ENCODE data around the gene FBN1. TPM values are rescaled to one million over a fixed set of nuclear protein-coding genes. Genes with fewer than 3 reads are reported as not detected.

Gene FBN1
- total RNA-seq, 1 donor from 2014 or later, result 0.80 TPM

GRCh38 chr15:48565560-48566482 lies 79.7 kb downstream of the FBN1 start:
- Mint-ChIP-seq H3K27me3 (ENCODE audit: low read depth) (peaks cover 15% of the 10 kb centered on the region), H3K36me3 (ENCODE audit: low read depth) (no peaks in the 10 kb centered on the region), H3K4me1 (ENCODE audit: low read depth) (no peaks in the 10 kb centered on the region), H3K9me3 (no peaks in the 10 kb centered on the region), H3K4me3 (ENCODE audit: low read depth) (no peak overlapping the region), H3K27ac (no peak overlapping the region)
- DNase-seq (ENCODE audit: low spot score), result no peak
- intact Hi-C loops (cut with micrococcal nuclease), result no loop called here

GRCh38 chr15:48564690-48565089 lies 80.8 kb downstream of the FBN1 start:
- intact Hi-C loops (cut with micrococcal nuclease), result no loop called here
- Mint-ChIP-seq H3K27ac (no peak overlapping the region), H3K27me3 (ENCODE audit: low read depth) (peaks cover 15% of the 10 kb centered on the region), H3K36me3 (ENCODE audit: low read depth) (no peaks in the 10 kb centered on the region), H3K9me3 (no peaks in the 10 kb centered on the region), H3K4me1 (ENCODE audit: low read depth) (no peaks in the 10 kb centered on the region), H3K4me3 (ENCODE audit: low read depth) (no peak overlapping the region)
- no peak for DNase-seq (ENCODE audit: low spot score)

GRCh38 chr15:48563934-48564333 lies 81.6 kb downstream of the FBN1 start:
- Mint-ChIP-seq H3K27me3 (ENCODE audit: low read depth) (peaks cover 12% of the 10 kb centered on the region), H3K4me3 (ENCODE audit: low read depth) (no peak overlapping the region)
- intact Hi-C loops (cut with micrococcal nuclease), result no loop called here

GRCh38 chr15:48560321-48561051 lies 85.0 kb downstream of the FBN1 start:
- no peaks in the 10 kb centered on the region for H3K4me1 Mint-ChIP-seq (ENCODE audit: low read depth)
- H3K27ac Mint-ChIP-seq, result no peak overlapping the region
- H3K36me3 Mint-ChIP-seq (ENCODE audit: low read depth), result no peaks in the 10 kb centered on the region
- peaks cover 13% of the 10 kb centered on the region for H3K27me3 Mint-ChIP-seq (ENCODE audit: low read depth)
- H3K9me3 Mint-ChIP-seq, result no peaks in the 10 kb centered on the region
- intact Hi-C loops (cut with micrococcal nuclease), result no loop called here
- no peak overlapping the region for H3K4me3 Mint-ChIP-seq (ENCODE audit: low read depth)
- no peak for DNase-seq (ENCODE audit: low spot score)

More at GRCh38 chr15:48563934-48564333, 81.6 kb downstream of the FBN1 start:
- Mint-ChIP-seq H3K4me1 (ENCODE audit: low read depth) (no peaks in the 10 kb centered on the region), H3K27ac (no peak overlapping the region), H3K36me3 (ENCODE audit: low read depth) (no peaks in the 10 kb centered on the region), H3K9me3 (no peaks in the 10 kb centered on the region)
- DNase-seq (ENCODE audit: low spot score), result no peak

GRCh38 chr15:48559285-48559684 lies 86.2 kb downstream of the FBN1 start:
- Mint-ChIP-seq H3K4me3 (ENCODE audit: low read depth) (no peak overlapping the region), H3K9me3 (no peaks in the 10 kb centered on the region), H3K36me3 (ENCODE audit: low read depth) (no peaks in the 10 kb centered on the region), H3K27me3 (ENCODE audit: low read depth) (peaks cover 13% of the 10 kb centered on the region), H3K27ac (no peak overlapping the region), H3K4me1 (ENCODE audit: low read depth) (no peaks in the 10 kb centered on the region)
- intact Hi-C loops (cut with micrococcal nuclease), result no loop called here
- DNase-seq (ENCODE audit: low spot score), result no peak

- no peaks in the 10 kb centered on the region for H3K36me3 Mint-ChIP-seq (ENCODE audit: low read depth)
- no peak overlapping the region for H3K4me3 Mint-ChIP-seq (ENCODE audit: low read depth)
- H3K27me3 Mint-ChIP-seq (ENCODE audit: low read depth), result peaks cover 10% of the 10 kb centered on the region
- no peak for DNase-seq (ENCODE audit: low spot score)
- intact Hi-C loops (cut with micrococcal nuclease), result no loop called here
- no peaks in the 10 kb centered on the region for H3K9me3 Mint-ChIP-seq
- no peak overlapping the region for H3K27ac Mint-ChIP-seq
- H3K4me1 Mint-ChIP-seq (ENCODE audit: low read depth), result no peaks in the 10 kb centered on the region
These were observed 87.3 kb downstream of the FBN1 start for GRCh38 chr15:48558226-48558625.

GRCh38 chr15:48557335-48557734 lies 88.2 kb downstream of the FBN1 start:
- no peak for DNase-seq (ENCODE audit: low spot score)
- Mint-ChIP-seq H3K36me3 (ENCODE audit: low read depth) (no peaks in the 10 kb centered on the region), H3K9me3 (no peaks in the 10 kb centered on the region), H3K27ac (no peak overlapping the region), H3K4me3 (ENCODE audit: low read depth) (no peak overlapping the region), H3K27me3 (ENCODE audit: low read depth) (peaks cover 7% of the 10 kb centered on the region), H3K4me1 (ENCODE audit: low read depth) (no peaks in the 10 kb centered on the region)
- intact Hi-C loops (cut with micrococcal nuclease), result no loop called here

- no peak overlapping the region for H3K4me3 Mint-ChIP-seq (ENCODE audit: low read depth)
These were observed 89.2 kb downstream of the FBN1 start for GRCh38 chr15:48556159-48556897.

GRCh38 chr15:48555241-48555881 lies 90.1 kb downstream of the FBN1 start:
- DNase-seq (ENCODE audit: low spot score), result no peak

More at GRCh38 chr15:48556159-48556897, 89.2 kb downstream of the FBN1 start:
- Mint-ChIP-seq H3K27me3 (ENCODE audit: low read depth) (peaks cover 6% of the 10 kb centered on the region), H3K36me3 (ENCODE audit: low read depth) (no peaks in the 10 kb centered on the region), H3K9me3 (no peaks in the 10 kb centered on the region), H3K27ac (no peak overlapping the region), H3K4me1 (ENCODE audit: low read depth) (no peaks in the 10 kb centered on the region)
- intact Hi-C loops (cut with micrococcal nuclease), result no loop called here
- no peak for DNase-seq (ENCODE audit: low spot score)

GRCh38 chr15:48554112-48554511 lies 91.4 kb downstream of the FBN1 start:
- no peak overlapping the region for H3K27ac Mint-ChIP-seq
- peaks cover 6% of the 10 kb centered on the region for H3K27me3 Mint-ChIP-seq (ENCODE audit: low read depth)
- H3K36me3 Mint-ChIP-seq (ENCODE audit: low read depth), result no peaks in the 10 kb centered on the region
- intact Hi-C loops (cut with micrococcal nuclease), result no loop called here
- H3K4me3 Mint-ChIP-seq (ENCODE audit: low read depth), result no peak overlapping the region
- H3K9me3 Mint-ChIP-seq, result no peaks in the 10 kb centered on the region
- H3K4me1 Mint-ChIP-seq (ENCODE audit: low read depth), result no peaks in the 10 kb centered on the region
- no peak for DNase-seq (ENCODE audit: low spot score)

More at GRCh38 chr15:48555241-48555881, 90.1 kb downstream of the FBN1 start:
- peaks cover 6% of the 10 kb centered on the region for H3K27me3 Mint-ChIP-seq (ENCODE audit: low read depth)
- H3K27ac Mint-ChIP-seq, result no peak overlapping the region
- intact Hi-C loops (cut with micrococcal nuclease), result no loop called here
- no peaks in the 10 kb centered on the region for H3K4me1 Mint-ChIP-seq (ENCODE audit: low read depth)
- no peaks in the 10 kb centered on the region for H3K36me3 Mint-ChIP-seq (ENCODE audit: low read depth)
- no peaks in the 10 kb centered on the region for H3K9me3 Mint-ChIP-seq
- no peak overlapping the region for H3K4me3 Mint-ChIP-seq (ENCODE audit: low read depth)

- intact Hi-C loops (cut with micrococcal nuclease), result no loop called here
- DNase-seq (ENCODE audit: low spot score), result no peak
- H3K36me3 Mint-ChIP-seq (ENCODE audit: low read depth), result no peaks in the 10 kb centered on the region
- H3K27me3 Mint-ChIP-seq (ENCODE audit: low read depth), result peaks cover 6% of the 10 kb centered on the region
- H3K27ac Mint-ChIP-seq, result no peak overlapping the region
- no peaks in the 10 kb centered on the region for H3K4me1 Mint-ChIP-seq (ENCODE audit: low read depth)
- no peaks in the 10 kb centered on the region for H3K9me3 Mint-ChIP-seq
- no peak overlapping the region for H3K4me3 Mint-ChIP-seq (ENCODE audit: low read depth)
These were observed 92.0 kb downstream of the FBN1 start for GRCh38 chr15:48553559-48553958.

- H3K36me3 Mint-ChIP-seq (ENCODE audit: low read depth), result no peaks in the 10 kb centered on the region
- no peaks in the 10 kb centered on the region for H3K9me3 Mint-ChIP-seq
- H3K4me3 Mint-ChIP-seq (ENCODE audit: low read depth), result no peak overlapping the region
- H3K4me1 Mint-ChIP-seq (ENCODE audit: low read depth), result no peaks in the 10 kb centered on the region
- DNase-seq (ENCODE audit: low spot score), result no peak
- peaks cover 5% of the 10 kb centered on the region for H3K27me3 Mint-ChIP-seq (ENCODE audit: low read depth)
- no peak overlapping the region for H3K27ac Mint-ChIP-seq
- intact Hi-C loops (cut with micrococcal nuclease), result no loop called here
These were observed 94.5 kb downstream of the FBN1 start for GRCh38 chr15:48550822-48551525.
